SU-DHL-6 (cell line): ENCODE data around the gene TSHZ3.

Source experiments
- CTCF ChIP-seq: fragments of 200-600 bp; sonication (generic); IDR thresholded peaks from one replicate; pipeline ENCODE4 v1.5.1; 2017; ENCODE audit warnings: antibody characterized with exemption, mild to moderate bottlenecking, low read length, moderate library complexity; ENCODE audit not compliant: insufficient read depth, poor library complexity, severe bottlenecking
- EZH2phosphoT487 ChIP-seq: fragments of 200-600 bp; sonication (generic), shearing (Covaris generic); conservative IDR thresholded peaks from 2 replicates; pipeline ENCODE4 v1.6.1; 2018; ENCODE audit warnings: mild to moderate bottlenecking, antibody characterized with exemption, low read length, moderate library complexity, mixed read lengths

- TF ChIP-seq CTCF, result no peak
- TF ChIP-seq EZH2phosphoT487, result no peak
Measured at GRCh38 chr19:31272583-31273106, 76.6 kb downstream of the TSHZ3 start.
